Measurements from ENCODE around the gene HLA-DMA. TPM values are rescaled to one million over a fixed set of nuclear protein-coding genes. Genes with fewer than 3 reads are reported as not detected.
A peak's percentile ranks its signal among the peaks of the same experiment; 100 is the strongest.

Gene HLA-DMA
- total and polyA plus RNA-seq, 9 of the 15 experiments (the other 6 are each of a cell fraction or from before 2014, with no cell fraction given), result 0.13 to 0.83 (median 0.51) TPM

DNA sequence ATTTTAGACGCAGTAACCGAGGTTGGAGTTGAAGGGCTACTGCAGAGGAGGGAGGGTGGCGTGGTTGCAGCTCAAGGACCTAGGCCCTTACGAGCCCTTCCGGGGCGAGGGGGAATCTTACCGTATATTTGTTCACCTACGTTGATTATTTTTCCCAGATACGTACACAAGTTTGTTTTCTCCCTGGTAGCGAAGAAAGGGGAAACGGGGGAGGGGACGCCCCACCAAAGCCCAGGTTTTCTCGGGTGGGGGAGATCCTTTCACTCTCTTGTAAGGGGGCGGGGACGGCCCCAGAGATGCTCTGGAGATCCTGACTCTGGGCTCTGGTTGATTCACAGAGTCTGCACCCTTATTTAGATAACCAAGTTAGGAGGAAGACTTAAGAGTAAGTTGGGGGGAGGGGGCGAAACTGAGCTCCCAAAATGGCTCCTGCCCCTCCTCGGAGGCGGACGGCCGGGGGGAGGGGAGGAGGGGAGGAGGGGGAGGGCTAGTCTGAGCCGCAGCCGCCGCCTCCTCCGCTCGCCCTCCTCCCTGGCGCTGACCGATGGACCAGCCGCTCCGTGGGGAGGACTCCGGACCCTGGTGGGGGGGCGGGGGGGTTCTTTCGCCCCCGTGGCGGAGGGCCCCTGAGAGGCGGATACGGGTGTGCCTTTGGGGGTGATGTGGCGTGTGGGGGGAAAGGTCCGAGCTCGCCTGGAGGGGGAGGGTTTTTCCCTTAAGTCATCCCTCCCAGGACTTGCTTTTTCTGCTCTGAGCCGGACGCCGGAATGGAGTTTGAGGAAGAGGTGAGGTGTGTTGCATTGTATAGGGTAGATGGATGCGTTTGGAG, 17.7 kb upstream of the HLA-DMA start (continued):
- TF ChIP-seq POLR2AphosphoS5 (IDR thresholded peaks at IDR 0.05; ENCODE audit: control insufficient read depth, insufficient read depth, low read depth, low read length), result peak; percentile 59; the same call in 1 of the 2 replicates
- TF ChIP-seq ZNF318 (IDR thresholded peaks at IDR 0.05; ENCODE audit: borderline replicate concordance in 1 of 2, low read depth in 1 of 2), result 0 out of 4 replicates have a peak, but pooled peaks of 1 of the 2 experiments have one; percentile 14
- TF ChIP-seq CBX1 (IDR thresholded peaks at IDR 0.05; ENCODE audit: low read depth), result 0 out of 2 replicates have a peak, but pooled peaks have one; percentile 27
- 0 out of 2 replicates have a peak, but pooled peaks have one; percentile 50 for TF ChIP-seq STAT6 (CRISPR knock-in tag; IDR thresholded peaks at IDR 0.05)
- TF ChIP-seq DEAF1 (CRISPR knock-in tag; IDR thresholded peaks at IDR 0.05), result peak; percentile 20; the same call in 1 of the 2 replicates
- TF ChIP-seq POLR2AphosphoS2 (IDR thresholded peaks at IDR 0.05; ENCODE audit: low read length), result no peak
- no peak for TF ChIP-seq PHF20 (IDR thresholded peaks at IDR 0.05; ENCODE audit: partially characterized antibody)
- TF ChIP-seq CREM (IDR thresholded peaks at IDR 0.05; ENCODE audit: low read depth), result peak; percentile 64
- TF ChIP-seq ZNF444 (CRISPR knock-in tag; IDR thresholded peaks at IDR 0.05), result peak; percentile 88
- 0 out of 2 replicates have a peak, but pooled peaks have one; percentile 1 for TF ChIP-seq ELF2 (CRISPR knock-in tag; IDR thresholded peaks at IDR 0.05)
- TF ChIP-seq IFI16 (CRISPR knock-in tag; IDR thresholded peaks at IDR 0.05), result no peak
- TF ChIP-seq ERF (CRISPR knock-in tag; IDR thresholded peaks at IDR 0.05), result peak; percentile 26; the same call in 1 of the 2 replicates
- peak; percentile 94 for TF ChIP-seq SRSF3 (IDR thresholded peaks at IDR 0.05; ENCODE audit: insufficient read depth, low read length)

Data from K562 (cell line).